Neural crest cell (in vitro differentiated cells): ENCODE measurements around the gene FRMD4B. TPM values are rescaled to one million over a fixed set of nuclear protein-coding genes. Genes with fewer than 3 reads are reported as not detected.

Source experiments
- DNase-seq: peaks from one replicate; pipeline ENCODE4 v3.0.0; 2021; ENCODE audit warnings: low read depth, mixed read lengths, low spot score
- H3K27ac Mint-ChIP-seq: one replicate; pipeline ENCODE4 v1.8.0; 2021; ENCODE audit warnings: mild to moderate bottlenecking, mixed read lengths; ENCODE audit not compliant: unreplicated experiment
- H3K27me3 Mint-ChIP-seq: 2 replicates; pipeline ENCODE4 v1.8.0; 2021; ENCODE audit warnings: low read depth, mild to moderate bottlenecking, mixed read lengths
- H3K36me3 Mint-ChIP-seq: 2 replicates; pipeline ENCODE4 v1.8.0; 2021; ENCODE audit warnings: low read depth, mild to moderate bottlenecking, mixed read lengths
- H3K4me1 Mint-ChIP-seq: 2 replicates; pipeline ENCODE4 v1.8.0; 2021; ENCODE audit warnings: mixed read lengths
- H3K4me3 Mint-ChIP-seq: one replicate; pipeline ENCODE4 v1.8.0; 2021; ENCODE audit warnings: mild to moderate bottlenecking, mixed read lengths
- H3K9me3 Mint-ChIP-seq: 2 replicates; pipeline ENCODE4 v1.8.0; 2021; ENCODE audit warnings: mixed read lengths
- CTCF ChIP-seq: fragments of 200-600 bp; sonication (generic); conservative IDR thresholded peaks from 2 replicates; pipeline ENCODE4 v1.5.0; 2021; ENCODE audit warnings: antibody characterized with exemption, mild to moderate bottlenecking
- total RNA-seq: library from RNA; stranded (reverse); gene quantifications from 2 replicates; pipeline ENCODE4 v1.2.1, GENCODE V29; 2021

The FRMD4B gene
- total RNA-seq, 1 donor from 2014 or later: 17.2 TPM

GRCh38 chr3:69137412-69137811 is 248.5 kb downstream of the FRMD4B start:
- H3K4me3 Mint-ChIP-seq: no peak overlapping the region
- H3K9me3 Mint-ChIP-seq: peaks cover 4% of the 10 kb centered on the region
- no peak for TF ChIP-seq CTCF
- H3K36me3 Mint-ChIP-seq: no peaks in the 10 kb centered on the region
- no peak overlapping the region for H3K27ac Mint-ChIP-seq
- no peak for DNase-seq
- no peaks in the 10 kb centered on the region for H3K4me1 Mint-ChIP-seq
- H3K27me3 Mint-ChIP-seq: no peaks in the 10 kb centered on the region

- H3K36me3 Mint-ChIP-seq: no peaks in the 10 kb centered on the region
- peaks cover 4% of the 10 kb centered on the region for H3K9me3 Mint-ChIP-seq
- H3K27ac Mint-ChIP-seq: no peak overlapping the region
- no peaks in the 10 kb centered on the region for H3K27me3 Mint-ChIP-seq
- H3K4me1 Mint-ChIP-seq: no peaks in the 10 kb centered on the region
- no peak for TF ChIP-seq CTCF
- DNase-seq: no peak
- no peak overlapping the region for H3K4me3 Mint-ChIP-seq
These were observed 248.9 kb downstream of the FRMD4B start for GRCh38 chr3:69137005-69137404.

- Mint-ChIP-seq H3K9me3 (peaks cover 4% of the 10 kb centered on the region), H3K4me3 (no peak overlapping the region), H3K4me1 (peaks cover 18% of the 10 kb centered on the region), H3K27ac (no peak overlapping the region), H3K27me3 (no peaks in the 10 kb centered on the region), H3K36me3 (no peaks in the 10 kb centered on the region)
- no peak for DNase-seq
- TF ChIP-seq CTCF: no peak
These were observed 255.2 kb downstream of the FRMD4B start for GRCh38 chr3:69130689-69131088.

- no peaks in the 10 kb centered on the region for H3K27me3 Mint-ChIP-seq
- no peak for DNase-seq
- H3K27ac Mint-ChIP-seq: no peak overlapping the region
- H3K9me3 Mint-ChIP-seq: peaks cover 4% of the 10 kb centered on the region
- no peaks in the 10 kb centered on the region for H3K36me3 Mint-ChIP-seq
- peaks cover 18% of the 10 kb centered on the region for H3K4me1 Mint-ChIP-seq
- no peak overlapping the region for H3K4me3 Mint-ChIP-seq
- TF ChIP-seq CTCF: no peak
These were observed 256.4 kb downstream of the FRMD4B start for GRCh38 chr3:69129531-69129930.

GRCh38 chr3:69128509-69128908 is 257.4 kb downstream of the FRMD4B start:
- H3K4me1 Mint-ChIP-seq: peaks cover 22% of the 10 kb centered on the region
- H3K9me3 Mint-ChIP-seq: peaks cover 4% of the 10 kb centered on the region
- no peak for TF ChIP-seq CTCF
- no peaks in the 10 kb centered on the region for H3K36me3 Mint-ChIP-seq
- no peak overlapping the region for H3K27ac Mint-ChIP-seq
- no peak overlapping the region for H3K4me3 Mint-ChIP-seq
- H3K27me3 Mint-ChIP-seq: no peaks in the 10 kb centered on the region
- DNase-seq: no peak

- Mint-ChIP-seq H3K27me3 (no peaks in the 10 kb centered on the region), H3K27ac (no peak overlapping the region), H3K9me3 (no peaks in the 10 kb centered on the region), H3K4me1 (peaks cover 32% of the 10 kb centered on the region), H3K4me3 (no peak overlapping the region), H3K36me3 (no peaks in the 10 kb centered on the region)
- TF ChIP-seq CTCF: no peak
- DNase-seq: no peak
These were observed 258.9 kb downstream of the FRMD4B start for GRCh38 chr3:69126999-69127398.
